ENCODE data around the gene CDC42EP2. TPM values are rescaled to one million over a fixed set of nuclear protein-coding genes. Genes with fewer than 3 reads are reported as not detected.

CDC42EP2 gene
- total and polyA plus RNA-seq, 2 donors from 2014 or later = 13.7 to 19.4 TPM

- no peak overlapping the region for H3K9ac ChIP-seq (ENCODE audit: low read length in 3 of 3)
- no peak overlapping the region for H3K4me3 ChIP-seq (ENCODE audit: low read length in 3 of 3)
- peaks cover 3 to 7% (median 4%) of the 10 kb centered on the region in 3 donors for H3K36me3 ChIP-seq (ENCODE audit: control insufficient read depth in 2 of 3, insufficient read depth in 3 of 3, low read length in 3 of 3)
- no peak for TF ChIP-seq CTCF (IDR thresholded peaks at IDR 0.05; ENCODE audit: borderline replicate concordance, extremely low read depth, insufficient read depth)
- intact Hi-C loops (cut with DNase I) = no loop called here
- H3K27me3 ChIP-seq (ENCODE audit: control insufficient read depth, insufficient read depth, low read length) = no peaks in the 10 kb centered on the region
- H3K27ac ChIP-seq (ENCODE audit: low read depth in 2 of 2, low read length in 2 of 2) = no peak overlapping the region
- DNase-seq (peak in 3 of 5 donors; percentile 57 to 88 (median 65)), FAIRE-seq (no peak)
- H3K4me1 ChIP-seq (ENCODE audit: control insufficient read depth in 2 of 3, insufficient read depth in 2 of 3, low read depth in 1 of 3, low read length in 3 of 3) = peaks cover 0 to 4% (median 0%) of the 10 kb centered on the region in 3 donors
- H3K9me3 ChIP-seq (ENCODE audit: control insufficient read depth in 2 of 3, insufficient read depth in 1 of 3, low read length in 3 of 3) = no peaks in the 10 kb centered on the region
Observed at GRCh38 chr11:65321828-65322485, 7.3 kb downstream of the CDC42EP2 start.

GRCh38 chr11:65323813-65324212, 9.1 kb downstream of the CDC42EP2 start:
- DNase-seq (no peak), FAIRE-seq (no peak)
- intact Hi-C loops (cut with DNase I) = no loop called here
- H3K27ac ChIP-seq (ENCODE audit: low read depth in 2 of 2, low read length in 2 of 2) = no peak overlapping the region
- H3K4me3 ChIP-seq (ENCODE audit: low read length in 3 of 3) = no peak overlapping the region
- no peaks in the 10 kb centered on the region for H3K27me3 ChIP-seq (ENCODE audit: control insufficient read depth, insufficient read depth, low read length)
- H3K9me3 ChIP-seq (ENCODE audit: control insufficient read depth in 2 of 3, insufficient read depth in 1 of 3, low read length in 3 of 3) = no peaks in the 10 kb centered on the region
- H3K36me3 ChIP-seq (ENCODE audit: control insufficient read depth in 2 of 3, insufficient read depth in 3 of 3, low read length in 3 of 3) = peaks cover 3 to 7% (median 4%) of the 10 kb centered on the region in 3 donors
- no peak overlapping the region for H3K9ac ChIP-seq (ENCODE audit: low read length in 3 of 3)
- H3K4me1 ChIP-seq (ENCODE audit: control insufficient read depth in 2 of 3, insufficient read depth in 2 of 3, low read depth in 1 of 3, low read length in 3 of 3) = no peaks in the 10 kb centered on the region
- TF ChIP-seq CTCF (IDR thresholded peaks at IDR 0.05; ENCODE audit: borderline replicate concordance, extremely low read depth, insufficient read depth) = no peak

- no peak for FAIRE-seq
- no peaks in the 10 kb centered on the region for H3K4me1 ChIP-seq (ENCODE audit: control insufficient read depth in 2 of 3, insufficient read depth in 2 of 3, low read depth in 1 of 3, low read length in 3 of 3)
- H3K4me3 ChIP-seq (ENCODE audit: low read length in 3 of 3) = no peak overlapping the region
- H3K9me3 ChIP-seq (ENCODE audit: control insufficient read depth in 2 of 3, insufficient read depth in 1 of 3, low read length in 3 of 3) = no peaks in the 10 kb centered on the region
- no peak overlapping the region for H3K9ac ChIP-seq (ENCODE audit: low read length in 3 of 3)
- intact Hi-C loops (cut with DNase I) = loop anchor here (5.0 kb wide), 1 partner anchor 48 kb away; no protein-coding TSS in a partner anchor
- no peak overlapping the region for H3K27ac ChIP-seq (ENCODE audit: low read depth in 2 of 2, low read length in 2 of 2)
- DNase-seq = no peak
- H3K27me3 ChIP-seq (ENCODE audit: control insufficient read depth, insufficient read depth, low read length) = no peaks in the 10 kb centered on the region
- no peak for TF ChIP-seq CTCF (IDR thresholded peaks at IDR 0.05; ENCODE audit: borderline replicate concordance, extremely low read depth, insufficient read depth)
- peaks cover 3 to 7% (median 4%) of the 10 kb centered on the region in 3 donors for H3K36me3 ChIP-seq (ENCODE audit: control insufficient read depth in 2 of 3, insufficient read depth in 3 of 3, low read length in 3 of 3)
Observed at GRCh38 chr11:65325435-65325834, 10.8 kb downstream of the CDC42EP2 start.
